GM12801 (cell line): Measurements from ENCODE around the gene GNAI2.

Experiments
- TF ChIP-seq, protein P1 (sequence below): IDR thresholded peaks from one replicate; pipeline ENCODE4 v1.5.1; 2011; ENCODE audit warnings: control low read depth; ENCODE audit not compliant: insufficient read length; ENCODE audit errors: extremely low read depth

Gene GNAI2

DNA sequence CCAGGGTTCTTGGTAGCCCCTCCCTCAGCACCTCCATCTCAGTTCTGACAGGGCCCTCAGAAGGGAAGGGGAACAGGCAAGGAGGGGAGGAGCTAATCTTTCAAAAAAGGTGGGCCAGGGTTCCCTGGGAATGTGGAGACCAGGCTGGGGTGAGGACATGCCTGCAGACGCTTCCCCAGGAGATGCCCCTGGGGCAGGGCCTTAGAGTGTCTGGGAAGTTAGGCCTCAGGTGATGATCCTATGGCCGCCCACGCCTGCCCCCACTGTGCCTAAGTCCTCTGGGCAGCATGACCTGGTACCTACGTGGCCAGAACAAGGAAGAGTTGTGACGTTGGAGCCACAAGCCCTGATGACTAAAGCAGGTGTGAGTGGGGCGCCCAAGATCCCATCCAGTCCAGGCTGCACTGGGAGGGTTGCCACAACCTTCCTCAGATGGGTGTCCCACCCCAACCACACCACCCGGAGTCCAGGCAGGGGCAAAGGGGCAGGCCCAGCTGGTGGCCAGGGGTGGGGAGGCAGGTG, 29.0 kb downstream of the GNAI2 start:
- TF ChIP-seq, protein P1, sequence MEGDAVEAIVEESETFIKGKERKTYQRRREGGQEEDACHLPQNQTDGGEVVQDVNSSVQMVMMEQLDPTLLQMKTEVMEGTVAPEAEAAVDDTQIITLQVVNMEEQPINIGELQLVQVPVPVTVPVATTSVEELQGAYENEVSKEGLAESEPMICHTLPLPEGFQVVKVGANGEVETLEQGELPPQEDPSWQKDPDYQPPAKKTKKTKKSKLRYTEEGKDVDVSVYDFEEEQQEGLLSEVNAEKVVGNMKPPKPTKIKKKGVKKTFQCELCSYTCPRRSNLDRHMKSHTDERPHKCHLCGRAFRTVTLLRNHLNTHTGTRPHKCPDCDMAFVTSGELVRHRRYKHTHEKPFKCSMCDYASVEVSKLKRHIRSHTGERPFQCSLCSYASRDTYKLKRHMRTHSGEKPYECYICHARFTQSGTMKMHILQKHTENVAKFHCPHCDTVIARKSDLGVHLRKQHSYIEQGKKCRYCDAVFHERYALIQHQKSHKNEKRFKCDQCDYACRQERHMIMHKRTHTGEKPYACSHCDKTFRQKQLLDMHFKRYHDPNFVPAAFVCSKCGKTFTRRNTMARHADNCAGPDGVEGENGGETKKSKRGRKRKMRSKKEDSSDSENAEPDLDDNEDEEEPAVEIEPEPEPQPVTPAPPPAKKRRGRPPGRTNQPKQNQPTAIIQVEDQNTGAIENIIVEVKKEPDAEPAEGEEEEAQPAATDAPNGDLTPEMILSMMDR, result no peak

DNA sequence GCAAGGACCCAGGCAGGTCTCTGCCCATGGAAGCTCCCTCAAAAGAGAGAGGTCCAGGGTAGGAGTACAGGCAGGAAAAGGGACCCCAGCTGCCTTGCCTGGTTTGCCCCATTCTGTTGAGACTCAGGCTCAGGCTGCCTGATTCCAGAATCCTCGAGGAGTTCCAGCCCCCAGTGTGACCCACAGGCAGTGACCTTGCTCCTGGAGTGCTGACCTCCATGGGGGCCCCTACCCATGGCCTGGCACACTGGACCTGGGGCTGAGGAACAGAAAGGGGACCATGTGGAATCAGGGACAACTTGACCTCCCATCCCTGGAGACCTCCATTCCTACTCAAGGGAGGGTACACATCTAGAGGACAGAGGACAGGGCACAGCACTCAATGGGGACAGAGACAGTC, 29.6 kb downstream of the GNAI2 start:
- TF ChIP-seq, protein P1, result no peak

DNA sequence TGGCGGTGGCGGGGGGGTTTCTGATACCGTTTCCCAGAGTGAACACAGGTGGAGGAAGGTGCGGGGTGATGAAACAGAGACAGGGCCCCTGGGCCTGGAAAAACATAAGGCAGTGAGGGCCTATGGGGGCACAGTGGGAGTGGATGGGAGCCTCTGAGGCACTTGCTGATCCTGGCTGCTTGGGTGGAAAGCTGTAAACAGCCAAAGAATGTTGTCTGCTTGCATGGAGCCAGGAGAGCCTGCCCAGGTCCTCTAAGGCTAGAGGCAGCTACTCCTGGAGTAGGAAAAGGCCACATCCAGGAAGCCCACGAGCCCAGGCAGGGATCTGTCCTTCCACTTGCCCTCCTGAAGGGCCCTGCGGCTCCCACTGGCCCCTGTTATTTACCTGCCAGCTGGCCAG, 30.0 kb downstream of the GNAI2 start:
- TF ChIP-seq, protein P1, result no peak

DNA sequence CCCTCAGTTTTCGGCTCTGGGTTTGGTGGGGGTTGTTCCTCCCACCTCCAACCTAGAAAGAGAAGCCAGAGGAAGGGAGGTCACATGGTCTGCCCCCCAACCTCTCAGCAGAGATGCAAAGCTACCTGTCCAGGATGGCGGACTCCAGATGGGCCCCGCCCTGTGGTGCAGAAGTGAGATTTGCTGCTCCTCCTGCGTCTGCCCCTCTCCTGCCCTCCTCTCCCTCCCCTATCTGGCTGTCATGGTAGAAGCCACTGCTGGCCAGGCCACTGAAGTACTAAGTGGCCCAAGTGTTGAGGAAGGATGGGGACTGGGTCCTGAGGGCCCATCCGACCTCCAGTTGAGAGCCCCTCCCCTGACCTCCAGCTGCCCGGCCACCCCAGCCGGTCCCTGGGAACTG, 30.8 kb downstream of the GNAI2 start:
- TF ChIP-seq, protein P1, result no peak

- TF ChIP-seq, protein P1, result no peak
Measured at GRCh38 chr3:50267280-50267913, 31.4 kb downstream of the GNAI2 start.

GRCh38 chr3:50268276-50268675, 32.3 kb downstream of the GNAI2 start:
- TF ChIP-seq, protein P1, result no peak

GRCh38 chr3:50268703-50269451, 32.9 kb downstream of the GNAI2 start, which contains the start of gene SEMA3B:
TSS of gene SEMA3B (plus strand) at chr3:50269147. CDS start at chr3:50269241, 94 bp downstream.
- TF ChIP-seq, protein P1, result no peak
